CD8-positive, alpha-beta memory T cell (primary cell): ENCODE results near the gene XBP1. TPM values are rescaled to one million over a fixed set of nuclear protein-coding genes. Genes with fewer than 3 reads are reported as not detected.

Source experiments
- CTCF ChIA-PET: fragments of 350-600 bp; sonication (Branson Sonifier 250); formaldehyde crosslinking; loops from one replicate; lab custom pipeline; 2021; ENCODE audit warnings: antibody characterized with exemption; lab: Charles Lee
- POLR2A ChIA-PET: fragments of 350-600 bp; sonication (Branson Sonifier 250); formaldehyde crosslinking; loops from one replicate; lab custom pipeline; 2021; ENCODE audit warnings: antibody characterized with exemption; lab: Charles Lee
- DNase-seq, 5 donors: peaks; one replicate each; pipeline versions ENCODE4 v3.0.0 to v3.0.0-alpha.2; 2020 to 2022; ENCODE audit warnings: mixed read lengths in 1 of 5
- H3K27ac ChIP-seq: one replicate; pipeline ENCODE4 v1.7.0; 2013; ENCODE audit warnings: low read depth, mild to moderate bottlenecking, low read length, moderate library complexity
- H3K27me3 ChIP-seq: 2 replicates; pipeline ENCODE4 v1.7.0; 2013; ENCODE audit warnings: low read length, mild to moderate bottlenecking; ENCODE audit not compliant: insufficient read depth, poor library complexity, severe bottlenecking
- H3K36me3 ChIP-seq: 2 replicates; pipeline ENCODE4 v1.7.0; 2013; ENCODE audit warnings: mild to moderate bottlenecking, low read length, moderate library complexity; ENCODE audit not compliant: insufficient read depth
- H3K4me1 ChIP-seq: 2 replicates; pipeline ENCODE4 v1.7.0; 2013; ENCODE audit warnings: mild to moderate bottlenecking, low read length, moderate library complexity; ENCODE audit not compliant: insufficient read depth
- H3K4me3 ChIP-seq: 2 replicates; pipeline ENCODE4 v1.7.0; 2013; ENCODE audit warnings: mild to moderate bottlenecking, low read length
- H3K9me3 ChIP-seq: 2 replicates; pipeline ENCODE4 v1.7.0; 2013; ENCODE audit warnings: mild to moderate bottlenecking, low read length
- H3K27ac Mint-ChIP-seq, 8 donors: one replicate each; pipeline ENCODE4 v1.8.0; 2020 to 2021; ENCODE audit warnings: mixed read lengths in 8 of 8, mild to moderate bottlenecking in 6 of 8, inconsistent platforms in 3 of 8, moderate library complexity in 3 of 8
- H3K27me3 Mint-ChIP-seq, 2 donors: one replicate each; pipeline ENCODE4 v1.8.0; 2020 to 2021; ENCODE audit warnings: mixed read lengths in 2 of 2, mild to moderate bottlenecking in 1 of 2, moderate library complexity in 1 of 2
- H3K36me3 Mint-ChIP-seq, 3 donors: one replicate each; pipeline ENCODE4 v1.8.0; 2020 to 2021; ENCODE audit warnings: mixed read lengths in 3 of 3, inconsistent platforms in 1 of 3, mild to moderate bottlenecking in 1 of 3
- H3K4me1 Mint-ChIP-seq, 3 donors: one replicate each; pipeline ENCODE4 v1.8.0; 2020 to 2021; ENCODE audit warnings: mixed read lengths in 3 of 3, inconsistent platforms in 1 of 3, mild to moderate bottlenecking in 1 of 3
- H3K4me3 Mint-ChIP-seq, 7 donors: one replicate each; pipeline ENCODE4 v1.8.0; 2020 to 2021; ENCODE audit warnings: mixed read lengths in 7 of 7, mild to moderate bottlenecking in 6 of 7, moderate library complexity in 4 of 7, inconsistent platforms in 2 of 7
- H3K9me3 Mint-ChIP-seq, 5 donors: one replicate each; pipeline ENCODE4 v1.8.0; 2020 to 2022; ENCODE audit warnings: mixed read lengths in 5 of 5, mild to moderate bottlenecking in 3 of 5, moderate library complexity in 2 of 5, inconsistent platforms in 1 of 5
- polyA plus RNA-seq: library from polyadenylated mRNA; unstranded; fragments of 300-500 nt; fragmentation: Illumina TruSeq; gene quantifications from one replicate; pipeline ENCODE4 v1.2.3, GENCODE V29; 2021
- total RNA-seq, 2 experiments: library from RNA; stranded (reverse); gene quantifications; one replicate each; pipeline ENCODE4 v1.2.3, GENCODE V29; 2021

Gene XBP1
- total and polyA plus RNA-seq, 3 experiments from 2014 or later: 67.3 to 395 (median 71.4) TPM

DNA sequence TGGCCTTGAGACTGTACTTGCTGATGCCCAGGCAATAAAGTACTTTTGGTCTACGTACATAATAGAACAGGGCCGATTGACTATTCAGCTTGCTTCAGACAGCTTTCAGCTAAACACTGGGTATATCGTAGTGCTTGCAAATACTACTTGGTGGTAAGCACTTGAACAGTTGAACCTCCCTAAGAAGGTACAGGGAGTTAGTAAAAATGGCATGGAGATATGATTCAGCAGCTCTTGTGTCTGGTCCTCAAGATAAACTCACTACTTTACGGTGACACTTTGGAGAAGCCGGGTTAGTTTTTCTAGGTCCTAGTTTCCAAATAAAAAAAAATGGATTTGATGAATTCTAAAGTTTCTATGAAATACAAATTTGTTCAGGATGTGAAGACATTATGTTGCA lies 20.5 kb downstream of the XBP1 start:
- H3K27ac ChIP-seq: no peak overlapping the region
- H3K36me3 ChIP-seq: peaks cover 22% of the 10 kb centered on the region
- H3K9me3 ChIP-seq: no peaks in the 10 kb centered on the region
- POLR2A ChIA-PET: no interaction called here
- DNase-seq: no peak
- peaks cover 6 to 65% (median 11%) of the 10 kb centered on the region in 3 donors for H3K36me3 Mint-ChIP-seq
- peaks cover 5% of the 10 kb centered on the region for H3K4me1 ChIP-seq
- no peak overlapping the region for H3K4me3 Mint-ChIP-seq
- no peaks in the 10 kb centered on the region for H3K27me3 ChIP-seq
- CTCF ChIA-PET: interaction anchor here (1.2 kb wide), 1 partner anchor 38 kb away, joined by 3 read pairs; the partner anchor contains the start of genes CHEK2 and HSCB
- peaks cover 30 to 47% (median 47%) of the 10 kb centered on the region in 3 donors for H3K4me1 Mint-ChIP-seq
- H3K4me3 ChIP-seq: no peak overlapping the region
- H3K9me3 Mint-ChIP-seq: no peaks in the 10 kb centered on the region
- no peaks in the 10 kb centered on the region for H3K27me3 Mint-ChIP-seq
- peak overlapping the region in 3 of 8 donors; percentile 1 to 45 (median 10) for H3K27ac Mint-ChIP-seq

DNA sequence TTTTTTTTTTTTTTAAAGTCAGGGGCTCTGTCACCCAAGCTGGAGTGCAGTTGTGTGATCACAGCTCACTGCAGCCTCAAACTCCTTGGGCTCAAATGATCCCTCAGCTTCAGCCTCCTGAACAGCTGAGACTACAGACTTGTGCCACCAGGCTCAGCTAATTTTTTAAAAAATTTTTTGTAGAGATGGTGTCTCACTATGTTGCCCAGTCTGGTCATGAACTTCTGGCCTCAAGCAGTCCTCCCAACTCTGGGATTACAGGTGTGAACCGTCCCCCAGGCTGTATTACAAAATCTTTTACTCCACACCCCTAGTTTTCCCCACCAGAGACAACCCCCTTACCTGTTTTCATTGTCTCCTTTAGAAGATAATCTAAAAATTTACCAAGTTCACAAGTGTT lies 26.0 kb downstream of the XBP1 start:
- peaks cover 28 to 45% (median 44%) of the 10 kb centered on the region in 3 donors for H3K4me1 Mint-ChIP-seq
- peak overlapping the region in 7 of 8 donors; percentile 39 to 84 (median 78) for H3K27ac Mint-ChIP-seq
- peak overlapping the region; percentile 67 to 99 (median 83) for H3K4me3 Mint-ChIP-seq
- POLR2A ChIA-PET: interaction anchor here (0.6 kb wide), 2 partner anchors 24 to 26 kb away, joined by 3 read pairs; partner anchors contain the start of gene XBP1
- peaks cover 4 to 36% (median 12%) of the 10 kb centered on the region in 3 donors for H3K36me3 Mint-ChIP-seq
- Histone ChIP-seq H3K36me3 (peaks cover 5% of the 10 kb centered on the region), H3K27ac (no peak overlapping the region), H3K27me3 (no peaks in the 10 kb centered on the region), H3K9me3 (no peaks in the 10 kb centered on the region), H3K4me1 (peaks cover 24% of the 10 kb centered on the region), H3K4me3 (no peak overlapping the region)
- DNase-seq: no peak
- no peaks in the 10 kb centered on the region for H3K9me3 Mint-ChIP-seq
- H3K27me3 Mint-ChIP-seq: no peaks in the 10 kb centered on the region
- CTCF ChIA-PET: interaction anchor here (0.9 to 1.4 kb wide), 3 partner anchors 18 to 266 kb away, joined by 3 to 4 read pairs (median 3); no protein-coding TSS in a partner anchor

DNA sequence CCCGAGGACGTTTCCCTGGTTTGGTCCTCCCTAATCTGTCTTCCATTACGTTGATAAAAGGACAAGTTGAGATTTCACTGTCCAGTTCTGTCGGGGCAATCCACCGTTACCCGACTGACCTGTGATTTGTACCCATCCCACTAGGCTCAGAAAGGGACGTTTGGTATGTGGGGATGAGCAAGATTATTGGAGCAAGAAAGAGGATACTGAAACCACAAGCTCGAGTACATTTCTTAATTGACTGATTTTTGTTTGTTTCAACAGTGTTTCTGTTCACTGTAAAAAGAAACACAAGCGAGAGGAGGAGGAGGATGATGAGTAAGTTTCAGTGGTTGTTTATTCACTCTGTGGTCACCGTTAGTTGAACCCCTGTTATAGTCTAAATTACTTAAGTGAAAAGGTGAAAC lies 26.9 kb downstream of the XBP1 start:
- ChIA-PET CTCF (interaction anchor here (1.1 to 2.0 kb wide), 6 partner anchors 19 to 177 kb away, joined by 3 to 7 read pairs (median 4); partner anchors contain the start of gene XBP1), POLR2A (interaction anchor here (0.6 to 3.0 kb wide), 3 partner anchors 27 to 31 kb away, joined by 3 to 21 read pairs (median 4); partner anchors contain the start of gene XBP1)
- Histone ChIP-seq H3K27me3 (no peaks in the 10 kb centered on the region), H3K36me3 (peaks cover 5% of the 10 kb centered on the region), H3K4me1 (peaks cover 24% of the 10 kb centered on the region), H3K4me3 (peak overlapping the region; percentile 65), H3K27ac (peak overlapping the region; percentile 94), H3K9me3 (no peaks in the 10 kb centered on the region)
- Mint-ChIP-seq H3K27ac (peak overlapping the region; percentile 77 to 99 (median 96)), H3K36me3 (peaks cover 4 to 31% (median 12%) of the 10 kb centered on the region in 3 donors), H3K9me3 (no peaks in the 10 kb centered on the region), H3K27me3 (no peaks in the 10 kb centered on the region), H3K4me1 (peaks cover 25 to 40% (median 40%) of the 10 kb centered on the region in 3 donors), H3K4me3 (peak overlapping the region; percentile 89 to 99 (median 98))
- no peak for DNase-seq

DNA sequence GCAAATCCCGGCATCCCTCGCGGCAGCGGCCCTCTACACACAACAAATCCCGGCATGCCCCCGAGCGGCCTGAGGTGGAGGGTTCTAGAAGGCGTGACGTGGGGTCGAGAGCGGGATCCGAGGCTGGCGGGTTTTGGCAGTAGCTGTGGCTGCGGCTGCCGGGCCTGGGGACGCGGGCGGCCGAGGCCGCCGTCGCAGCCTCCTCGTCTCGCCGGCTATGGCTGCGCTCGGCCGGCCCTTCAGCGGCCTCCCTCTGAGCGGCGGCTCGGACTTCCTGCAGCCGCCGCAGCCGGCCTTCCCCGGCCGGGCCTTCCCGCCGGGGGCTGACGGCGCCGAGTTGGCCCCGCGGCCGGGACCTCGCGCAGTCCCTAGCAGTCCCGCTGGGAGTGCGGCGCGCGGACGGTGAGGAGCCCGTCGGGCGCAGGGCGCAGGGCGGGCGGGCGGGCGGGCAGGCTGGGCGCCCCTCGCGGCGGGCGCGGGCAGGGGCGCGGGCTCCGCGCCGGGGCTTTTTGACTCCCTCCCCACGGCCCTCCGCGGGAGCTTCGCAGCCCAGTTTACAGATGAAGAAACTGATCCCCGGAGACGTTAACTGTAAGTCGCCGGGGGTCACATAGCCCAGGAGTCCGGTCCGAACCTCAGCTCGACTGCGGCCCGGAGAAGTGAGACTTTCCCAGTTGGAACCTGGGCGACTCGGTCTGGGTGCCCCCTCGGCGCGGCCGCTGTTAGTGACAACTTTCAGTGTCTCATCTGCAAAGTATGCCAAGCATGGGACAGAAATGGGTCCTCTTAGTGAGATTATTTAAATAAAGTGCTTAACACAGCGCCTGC lies 27.5 kb downstream of the XBP1 start, which contains the start of gene CCDC117:
Gene CCDC117 (plus strand): TSS at position 63 of the 828 bp plus-strand sequence. CDS start 155 bp downstream, at position 218.
- H3K36me3 Mint-ChIP-seq: peaks cover 4 to 29% (median 12%) of the 10 kb centered on the region in 3 donors
- H3K9me3 Mint-ChIP-seq: no peaks in the 10 kb centered on the region
- H3K27me3 ChIP-seq: no peaks in the 10 kb centered on the region
- peaks cover 5% of the 10 kb centered on the region for H3K36me3 ChIP-seq
- H3K27me3 Mint-ChIP-seq: no peaks in the 10 kb centered on the region
- H3K4me1 ChIP-seq: peaks cover 24% of the 10 kb centered on the region
- H3K4me3 ChIP-seq: peak within 1 kb of the TSS; percentile 78
- peak; percentile 86 to 94 (median 89) for DNase-seq
- H3K9me3 ChIP-seq: no peaks in the 10 kb centered on the region
- CTCF ChIA-PET: interaction anchor here (0.7 to 2.0 kb wide), 11 partner anchors 14 to 176 kb away, joined by 3 to 7 read pairs (median 3); partner anchors contain the start of gene XBP1
- peak within 1 kb of the TSS; percentile 77 to 99 (median 96) for H3K27ac Mint-ChIP-seq
- H3K27ac ChIP-seq: peak within 1 kb of the TSS; percentile 94
- peak within 1 kb of the TSS; percentile 90 to 99 (median 98) for H3K4me3 Mint-ChIP-seq
- peaks cover 25 to 37% (median 35%) of the 10 kb centered on the region in 3 donors for H3K4me1 Mint-ChIP-seq
- POLR2A ChIA-PET: interaction anchor here (0.6 to 3.0 kb wide), 5 partner anchors 12 to 30 kb away, joined by 3 to 21 read pairs (median 4); partner anchors contain the start of gene XBP1

DNA sequence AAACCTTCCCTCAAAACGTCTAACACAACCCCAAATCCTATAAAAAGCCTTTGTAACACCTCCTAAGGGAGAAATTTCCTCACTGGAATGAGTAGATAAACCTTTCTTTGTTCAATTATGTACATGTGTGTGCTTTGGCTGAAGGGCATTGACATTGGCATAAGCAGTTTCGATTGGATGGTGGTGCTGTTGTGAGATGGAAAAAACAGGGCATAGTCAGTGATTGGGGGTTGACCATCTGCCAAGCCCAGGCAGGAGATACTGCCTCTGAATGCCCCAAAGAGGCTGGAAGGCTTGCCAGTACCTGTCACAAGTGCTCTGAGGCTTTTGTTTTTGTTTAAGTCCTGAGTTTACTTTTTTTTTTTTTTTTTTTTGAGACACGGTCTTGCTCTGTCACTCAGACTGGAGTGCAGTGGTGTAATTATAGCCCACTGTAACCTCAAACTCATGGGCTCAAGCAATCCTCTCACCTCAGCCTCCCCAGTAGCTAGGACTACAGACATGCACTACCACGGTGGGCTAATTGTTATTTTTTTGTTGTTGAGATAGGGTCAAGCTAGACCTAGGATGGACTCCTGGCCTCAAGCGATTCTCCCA lies 29.1 kb downstream of the XBP1 start:
- Histone ChIP-seq H3K27ac (no peak overlapping the region), H3K9me3 (no peaks in the 10 kb centered on the region), H3K4me3 (no peak overlapping the region), H3K4me1 (peaks cover 24% of the 10 kb centered on the region), H3K27me3 (no peaks in the 10 kb centered on the region), H3K36me3 (peaks cover 5% of the 10 kb centered on the region)
- H3K4me1 Mint-ChIP-seq: peaks cover 25 to 33% (median 32%) of the 10 kb centered on the region in 3 donors
- no peaks in the 10 kb centered on the region for H3K27me3 Mint-ChIP-seq
- H3K9me3 Mint-ChIP-seq: no peaks in the 10 kb centered on the region
- H3K36me3 Mint-ChIP-seq: peaks cover 4 to 24% (median 12%) of the 10 kb centered on the region in 3 donors
- POLR2A ChIA-PET: interaction anchor here (3.0 kb wide), 1 partner anchor 29 kb away, joined by 21 read pairs; the partner anchor contains the start of gene XBP1
- DNase-seq: no peak
- peak overlapping the region in 1 of 8 donors; percentile 33 for H3K27ac Mint-ChIP-seq
- H3K4me3 Mint-ChIP-seq: peak overlapping the region in 2 of 7 donors; percentile 56 to 92
- CTCF ChIA-PET: interaction anchor here (2.0 kb wide), 1 partner anchor 29 kb away, joined by 7 read pairs; the partner anchor contains the start of gene XBP1

DNA sequence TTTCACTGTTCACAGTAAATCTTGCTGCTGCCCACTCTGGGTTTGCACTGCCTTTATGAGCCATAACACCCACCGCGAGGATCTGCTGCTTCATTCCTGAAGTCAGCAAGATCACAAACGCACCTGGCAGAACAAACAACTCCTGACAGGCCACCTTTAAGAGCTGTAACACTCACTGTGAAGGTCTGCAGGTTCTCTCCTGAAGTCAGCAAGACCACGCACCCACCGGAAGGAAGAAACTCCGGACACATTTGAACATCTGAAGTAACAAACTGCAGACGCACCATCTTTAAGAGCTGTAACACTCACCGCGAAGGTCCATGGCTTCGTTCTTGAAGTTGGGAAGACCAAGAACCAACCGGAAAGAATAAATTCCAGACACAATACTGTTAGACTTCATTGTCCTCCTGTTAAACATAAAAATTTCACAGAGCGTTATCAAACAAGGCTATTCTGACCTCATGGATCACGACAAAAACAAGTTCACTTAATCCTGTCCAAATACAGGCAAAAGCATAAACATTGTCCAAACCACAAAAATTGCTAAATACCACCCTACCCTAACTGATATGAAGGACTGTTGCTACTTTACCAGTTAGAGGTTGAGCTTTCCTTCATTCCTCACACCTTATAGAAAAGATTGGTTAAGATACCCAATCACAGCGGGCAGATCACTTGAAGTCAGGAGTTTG lies 30.8 kb downstream of the XBP1 start:
- peak overlapping the region in 1 of 7 donors; percentile 80 for H3K4me3 Mint-ChIP-seq
- H3K27me3 Mint-ChIP-seq: no peaks in the 10 kb centered on the region
- H3K27me3 ChIP-seq: no peaks in the 10 kb centered on the region
- peak overlapping the region in 1 of 8 donors; percentile 75 for H3K27ac Mint-ChIP-seq
- peaks cover 2 to 9% (median 7%) of the 10 kb centered on the region in 3 donors for H3K36me3 Mint-ChIP-seq
- no peak overlapping the region for H3K4me3 ChIP-seq
- H3K27ac ChIP-seq: no peak overlapping the region
- CTCF ChIA-PET: no interaction called here
- peaks cover 16% of the 10 kb centered on the region for H3K4me1 ChIP-seq
- no peaks in the 10 kb centered on the region for H3K9me3 Mint-ChIP-seq
- POLR2A ChIA-PET: no interaction called here
- peaks cover 12 to 15% (median 14%) of the 10 kb centered on the region in 3 donors for H3K4me1 Mint-ChIP-seq
- H3K9me3 ChIP-seq: no peaks in the 10 kb centered on the region
- H3K36me3 ChIP-seq: peaks cover under 1% of the 10 kb centered on the region
- DNase-seq: no peak
